ENCODE results near the gene RAET1G.

Gene RAET1G

DNA sequence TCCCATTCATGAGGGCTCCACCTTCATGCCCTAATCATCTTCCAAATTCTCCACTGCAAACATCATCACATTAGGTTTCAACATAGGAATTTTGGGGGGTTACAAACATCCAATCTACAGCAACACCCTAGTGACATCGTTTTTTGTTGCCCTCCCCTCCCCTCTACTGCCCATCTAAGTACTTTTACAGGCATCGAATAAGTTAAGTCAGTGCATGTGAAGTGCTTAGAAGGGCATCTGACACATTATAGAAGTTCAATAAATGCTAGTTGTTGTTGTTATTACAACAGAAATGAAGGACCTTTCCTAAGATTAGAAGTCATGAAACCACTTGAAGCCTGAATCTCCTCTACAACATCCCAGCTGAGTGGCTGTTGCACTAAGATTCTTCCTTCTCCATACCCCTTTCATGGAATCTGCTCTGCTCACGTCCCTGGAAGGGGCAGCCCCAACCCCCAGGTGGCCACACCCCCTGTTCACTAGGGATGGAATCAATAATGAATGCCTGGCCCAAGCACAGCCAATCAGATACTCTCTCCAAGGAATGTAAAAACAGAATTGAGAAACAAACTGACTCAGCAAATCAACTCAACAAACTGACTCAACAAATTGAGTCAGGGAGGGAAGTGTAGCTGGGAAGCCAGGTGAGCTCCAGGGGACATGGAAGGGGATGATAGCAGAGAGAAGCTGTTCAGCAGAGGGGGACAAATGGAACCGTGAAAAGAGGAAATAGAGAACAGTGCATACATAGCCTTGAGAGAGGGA is 54.9 kb downstream of the RAET1G start:
- no peak for DNase-seq (ENCODE audit: low spot score)
- no peak for FAIRE-seq
